ENCODE data around the gene CDK6. TPM values are rescaled to one million over a fixed set of nuclear protein-coding genes. Genes with fewer than 3 reads are reported as not detected.

Gene CDK6
- total RNA-seq, 2 donors from 2014 or later = 13.6 to 39.9 TPM

GRCh38 chr7:92833766-92834506 lies 2.4 kb downstream of the CDK6 start:
- DNase-seq (ENCODE audit: low spot score) = peak; percentile 81
- H3K27me3 ChIP-seq (replicated peaks; ENCODE audit: insufficient read depth) = no peaks in the 10 kb centered on the region
- 1% methylated on average over 54 of the region's 54 CpGs for WGBS
- peak overlapping the region; percentile 81 to 88 for H3K27ac ChIP-seq
- no peaks in the 10 kb centered on the region for H3K36me3 ChIP-seq
- TF ChIP-seq POLR2A (IDR thresholded peaks at IDR 0.05) (peak; percentile 54), POLR2AphosphoS5 (IDR thresholded peaks at IDR 0.05) (peak; percentile 61), CTCF (IDR thresholded peaks at IDR 0.05) (peak in 2 of 4 experiments; percentile 35 to 48)
- peak overlapping the region; percentile 63 to 77 for H3K4me3 ChIP-seq
- H3K4me1 ChIP-seq (replicated peaks) = no peaks in the 10 kb centered on the region
- H3K9me3 ChIP-seq = no peaks in the 10 kb centered on the region
- intact Hi-C loops (cut with DNase I) = loop anchor here (2.0 to 10.0 kb wide), 3 partner anchors 137 to 309 kb away; partner anchors contain the start of genes PEX1 and RBM48

- H3K9me3 ChIP-seq = no peaks in the 10 kb centered on the region
- H3K27me3 ChIP-seq (replicated peaks; ENCODE audit: insufficient read depth) = no peaks in the 10 kb centered on the region
- H3K4me3 ChIP-seq = peak overlapping the region; percentile 63 to 77
- intact Hi-C loops (cut with DNase I) = loop anchor here (5.0 to 10.0 kb wide), 2 partner anchors 211 to 308 kb away; partner anchors contain the start of genes PEX1 and RBM48
- peak overlapping the region; percentile 81 to 88 for H3K27ac ChIP-seq
- peak; percentile 92 for DNase-seq (ENCODE audit: low spot score)
- WGBS = under 1% methylated on average over 55 of the region's 83 CpGs
- TF ChIP-seq POLR2A (IDR thresholded peaks at IDR 0.05) (peak; percentile 25), CTCF (IDR thresholded peaks at IDR 0.05) (peak; percentile 85 to 93 (median 91)), POLR2AphosphoS5 (IDR thresholded peaks at IDR 0.05) (peak; percentile 55)
- H3K36me3 ChIP-seq = no peaks in the 10 kb centered on the region
- H3K4me1 ChIP-seq (replicated peaks) = no peaks in the 10 kb centered on the region
Measured at GRCh38 chr7:92833024-92833765, 3.2 kb downstream of the CDK6 start.

- Histone ChIP-seq H3K4me3 (peak overlapping the region; percentile 63 to 77), H3K4me1 (replicated peaks) (peaks cover 4% of the 10 kb centered on the region), H3K9me3 (no peaks in the 10 kb centered on the region), H3K27ac (peak overlapping the region; percentile 81 to 88), H3K27me3 (replicated peaks; ENCODE audit: insufficient read depth) (no peaks in the 10 kb centered on the region), H3K36me3 (no peaks in the 10 kb centered on the region)
- no peak for DNase-seq (ENCODE audit: low spot score)
- WGBS = 4% methylated on average over 18 of the region's 18 CpGs
- intact Hi-C loops (cut with DNase I) = loop anchor here (5.0 to 10.0 kb wide), 2 partner anchors 210 to 308 kb away; partner anchors contain the start of genes PEX1 and RBM48
- no peak for TF ChIP-seq POLR2AphosphoS5 (IDR thresholded peaks at IDR 0.05)
- TF ChIP-seq CTCF (IDR thresholded peaks at IDR 0.05) = no peak
- TF ChIP-seq POLR2A (IDR thresholded peaks at IDR 0.05) = no peak
Measured at GRCh38 chr7:92832534-92833023, 3.8 kb downstream of the CDK6 start.

- 44% methylated on average over 7 of the region's 7 CpGs for WGBS
- Histone ChIP-seq H3K27ac (peak overlapping the region; percentile 81 to 88), H3K36me3 (no peaks in the 10 kb centered on the region), H3K4me1 (replicated peaks) (peaks cover 4% of the 10 kb centered on the region), H3K4me3 (peak overlapping the region; percentile 63 to 77), H3K9me3 (no peaks in the 10 kb centered on the region), H3K27me3 (replicated peaks; ENCODE audit: insufficient read depth) (no peaks in the 10 kb centered on the region)
- intact Hi-C loops (cut with DNase I) = loop anchor here (5.0 to 10.0 kb wide), 2 partner anchors 210 to 307 kb away; partner anchors contain the start of genes PEX1 and RBM48
- no peak for DNase-seq (ENCODE audit: low spot score)
- no peak for TF ChIP-seq POLR2A (IDR thresholded peaks at IDR 0.05)
- no peak for TF ChIP-seq POLR2AphosphoS5 (IDR thresholded peaks at IDR 0.05)
- TF ChIP-seq CTCF (IDR thresholded peaks at IDR 0.05) = no peak
Measured at GRCh38 chr7:92831716-92832533, 4.4 kb downstream of the CDK6 start.

All from prostate gland (tissue), 2 donors.